Aorta (tissue), 5 donors: ENCODE data around the gene CFAP52. TPM values are rescaled to one million over a fixed set of nuclear protein-coding genes. Genes with fewer than 3 reads are reported as not detected.

Source experiments
- ATAC-seq: fragments of 200-7000 bp; cut with Tn5 transposase; one replicate; pipeline ENCODE4 v1.9.1; 2022; ENCODE audit warnings: moderate library complexity; ENCODE audit not compliant: low FRiP score
- DNase-seq, 2 donors: peaks; one replicate each; pipeline ENCODE4 v3.0.0-alpha.2; 2020
- H3K27ac ChIP-seq, 2 donors: one replicate each; pipeline ENCODE4 v1.5.1; 2013; ENCODE audit warnings: low read length in 2 of 2, mild to moderate bottlenecking in 2 of 2, moderate library complexity in 2 of 2, control low read depth in 1 of 2, inconsistent platforms in 1 of 2, low read depth in 1 of 2
- H3K27me3 ChIP-seq, 2 donors: one replicate each; pipeline ENCODE4 v1.6.1; 2013; ENCODE audit warnings: control low read depth in 1 of 2, low read length in 1 of 2, mild to moderate bottlenecking in 1 of 2, moderate library complexity in 1 of 2; ENCODE audit not compliant: insufficient read depth in 2 of 2, control insufficient read depth in 1 of 2
- H3K36me3 ChIP-seq, 2 donors: one replicate each; pipeline ENCODE4 v1.6.1; 2013; ENCODE audit warnings: control low read depth in 1 of 2, low read length in 1 of 2, mild to moderate bottlenecking in 1 of 2; ENCODE audit not compliant: insufficient read depth in 2 of 2, control insufficient read depth in 1 of 2
- H3K4me1 ChIP-seq, 2 donors: one replicate each; pipeline ENCODE4 v1.6.1; 2013; ENCODE audit warnings: low read length in 2 of 2, control low read depth in 1 of 2, mild to moderate bottlenecking in 1 of 2, moderate library complexity in 1 of 2; ENCODE audit not compliant: insufficient read depth in 2 of 2, control insufficient read depth in 1 of 2
- H3K4me3 ChIP-seq, 2 donors: one replicate each; pipeline ENCODE4 v1.5.1; 2013; ENCODE audit warnings: low read length in 2 of 2, control low read depth in 1 of 2, mild to moderate bottlenecking in 1 of 2
- H3K9me3 ChIP-seq: one replicate; pipeline ENCODE4 v1.6.1; 2013; ENCODE audit warnings: mild to moderate bottlenecking, low read length; ENCODE audit not compliant: control insufficient read depth
- WGBS, 2 donors: extraction: QIAGEN DNeasy Blood & Tissue Kit; methylation state at CpG; one replicate each; pipeline ENCODE4 v1.1.7; 2013; 5-methylcytosine and 5-hydroxymethylcytosine counted together
- intact Hi-C, 2 donors: fragments of 100-400 bp; cut with DNase I; formaldehyde crosslinking; loops; one replicate each; pipeline versions ENCODE4 v1.14.2 to v1.15.0; 2022
- polyA plus RNA-seq, 2 donors: library from polyadenylated mRNA; stranded (reverse); fragments of 200-250 nt; gene quantifications; one replicate each; pipeline ENCODE4 v1.2.3, GENCODE V29; 2013
- total RNA-seq, 2 donors: library from RNA; stranded (reverse); fragmentation: NEBNext Ultra II Directional; extraction: Animal tissue kit (Norgen Biotek cat#: 25700); gene quantifications; one replicate each; pipeline ENCODE4 v1.2.1, GENCODE V29; 2021
- donor health status: healthy with polysubstance abuse.
- donor health status: Bipolar disorder and iron deficiency.
- donor health status: DM: no; HTN: no; CAD: no.
- donor health status: DM: no; HTN: no; CAD: no.
- donor health status: DM: yes; HTN: yes; CAD: no.

CFAP52 gene
- total and polyA plus RNA-seq, 4 donors: 0.39 TPM; not detected in 3

DNA sequence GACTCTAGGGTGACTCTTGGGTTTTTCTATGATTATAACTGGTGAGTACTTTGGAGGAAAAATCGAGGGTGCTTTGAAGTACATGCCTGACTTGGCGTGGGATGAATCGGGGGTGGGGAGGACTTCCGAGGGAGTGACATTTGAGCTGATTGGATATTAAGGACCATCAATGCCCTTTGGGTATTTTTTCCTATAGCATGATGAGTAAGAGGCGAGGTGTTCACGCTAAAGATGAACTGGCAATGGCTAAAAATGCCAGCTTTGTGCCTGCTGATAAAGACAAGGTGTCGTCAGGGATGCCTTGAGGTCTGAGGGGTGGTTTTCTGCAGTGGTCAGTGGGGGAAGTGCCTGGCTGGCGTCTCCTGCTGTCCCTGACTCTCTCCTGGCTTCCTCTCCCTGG is 94.2 kb downstream of the CFAP52 start:
- intact Hi-C loops: no loop called here
- H3K27ac ChIP-seq: no peak overlapping the region
- H3K4me3 ChIP-seq: no peak overlapping the region
- DNase-seq (no peak), ATAC-seq (no peak)
- H3K9me3 ChIP-seq: peaks cover 1% of the 10 kb centered on the region
- WGBS, 2 donors: 57 to 59% methylated on average over 8 of the region's 8 CpGs
- H3K27me3 ChIP-seq: peaks cover 0 to 2% of the 10 kb centered on the region in 2 donors
- no peaks in the 10 kb centered on the region for H3K36me3 ChIP-seq
- no peaks in the 10 kb centered on the region for H3K4me1 ChIP-seq

DNA sequence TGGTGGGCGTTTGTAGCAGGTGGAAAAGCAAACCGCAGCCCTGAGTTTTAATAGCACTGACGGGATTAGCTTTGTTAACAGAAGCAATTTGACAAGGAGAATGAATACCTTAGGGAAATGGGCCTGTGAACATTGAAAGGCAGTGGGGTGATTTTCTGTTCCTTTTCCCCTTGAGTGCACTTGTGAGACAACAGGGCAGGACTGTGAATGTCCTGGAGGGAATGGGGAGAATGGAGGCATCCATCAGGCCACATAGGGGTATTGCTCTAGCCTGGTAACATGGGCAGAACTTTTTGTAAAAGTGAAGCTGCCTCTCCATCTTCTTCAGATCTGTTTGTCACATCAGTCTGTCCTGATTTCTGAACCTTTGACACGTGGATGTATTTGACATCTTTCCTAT is 95.1 kb downstream of the CFAP52 start:
- Histone ChIP-seq H3K4me1 (no peaks in the 10 kb centered on the region), H3K9me3 (peaks cover 1% of the 10 kb centered on the region), H3K27me3 (peaks cover 0 to 2% of the 10 kb centered on the region in 2 donors), H3K4me3 (no peak overlapping the region), H3K36me3 (no peaks in the 10 kb centered on the region), H3K27ac (no peak overlapping the region)
- intact Hi-C loops: no loop called here
- no peak for DNase-seq
- no peak for ATAC-seq
- WGBS, 2 donors: 59 to 70% methylated on average over 4 of the region's 4 CpGs

DNA sequence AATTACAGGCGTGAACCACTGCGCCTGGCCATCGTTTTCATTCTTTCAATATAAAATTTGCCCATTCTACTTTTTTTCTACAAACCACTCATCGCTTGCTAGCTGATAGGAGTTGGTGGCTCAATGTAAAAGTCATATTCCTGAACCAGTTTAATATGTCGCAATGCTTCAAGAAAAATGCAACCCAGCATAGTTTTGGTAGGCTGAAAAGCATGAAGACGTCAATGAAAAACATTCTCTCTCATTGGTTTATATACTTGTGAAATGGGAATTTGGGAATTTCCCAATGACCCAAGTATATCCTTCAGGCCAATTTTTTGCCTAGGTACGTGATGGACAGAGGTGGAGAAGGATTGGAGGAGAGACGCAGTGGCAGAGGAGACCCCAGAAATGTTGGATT is 95.8 kb downstream of the CFAP52 start:
- intact Hi-C loops: no loop called here
- H3K4me1 ChIP-seq: no peaks in the 10 kb centered on the region
- peaks cover 0 to 2% of the 10 kb centered on the region in 2 donors for H3K27me3 ChIP-seq
- no peak overlapping the region for H3K27ac ChIP-seq
- DNase-seq (no peak), ATAC-seq (no peak)
- WGBS, 2 donors: 75 to 78% methylated on average over 8 of the region's 8 CpGs
- no peak overlapping the region for H3K4me3 ChIP-seq
- H3K9me3 ChIP-seq: peaks cover 1% of the 10 kb centered on the region
- no peaks in the 10 kb centered on the region for H3K36me3 ChIP-seq

DNA sequence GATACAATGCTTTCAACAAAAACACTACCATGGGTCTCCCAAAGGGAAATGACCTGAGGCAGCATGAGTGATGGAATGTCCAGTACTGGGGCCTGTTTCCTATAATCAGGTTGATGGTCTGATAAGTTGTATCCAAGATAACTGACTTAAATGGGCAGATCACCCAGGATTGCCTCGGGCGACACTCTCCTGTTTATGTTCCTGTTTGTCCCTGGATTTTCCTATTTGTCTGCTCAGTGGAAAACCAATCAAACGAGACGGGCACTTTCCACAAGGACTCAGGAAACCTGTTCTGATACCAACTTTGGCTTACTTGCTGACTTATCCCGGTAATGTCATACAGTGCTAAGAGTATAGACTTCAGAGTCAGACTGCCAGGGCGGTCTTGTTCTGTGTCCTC is 96.2 kb downstream of the CFAP52 start:
- Histone ChIP-seq H3K27ac (no peak overlapping the region), H3K4me1 (no peaks in the 10 kb centered on the region), H3K4me3 (no peak overlapping the region), H3K36me3 (no peaks in the 10 kb centered on the region), H3K27me3 (peaks cover 0 to 2% of the 10 kb centered on the region in 2 donors), H3K9me3 (peaks cover 1% of the 10 kb centered on the region)
- intact Hi-C loops: no loop called here
- DNase-seq (no peak), ATAC-seq (no peak)
- WGBS, 2 donors: 69 to 86% methylated on average over 6 of the region's 6 CpGs

DNA sequence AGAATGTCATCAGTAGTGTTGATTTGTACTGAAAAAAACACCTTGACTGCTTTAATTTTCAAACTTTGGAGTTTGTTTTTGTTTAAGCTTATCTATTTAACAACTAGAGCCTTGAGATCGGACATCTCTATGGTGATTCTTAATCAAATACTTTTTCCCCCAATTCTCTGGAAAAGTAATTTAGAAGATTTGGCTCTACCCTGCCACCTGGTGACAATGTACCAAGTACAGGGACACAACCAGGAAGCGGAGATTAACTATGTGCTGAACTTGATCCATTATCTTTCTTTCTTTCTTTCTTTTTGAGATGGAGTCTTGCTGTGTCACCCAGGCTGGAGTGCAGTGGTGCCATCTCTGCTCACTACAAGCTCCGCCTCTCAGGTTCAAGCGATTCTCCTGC is 99.6 kb downstream of the CFAP52 start:
- DNase-seq (no peak), ATAC-seq (no peak)
- 75 to 79% methylated on average over 4 of the region's 4 CpGs for WGBS, 2 donors
- H3K4me1 ChIP-seq: no peaks in the 10 kb centered on the region
- no peaks in the 10 kb centered on the region for H3K36me3 ChIP-seq
- H3K4me3 ChIP-seq: no peak overlapping the region
- intact Hi-C loops: no loop called here
- H3K27ac ChIP-seq: no peak overlapping the region
- peaks cover 0 to 2% of the 10 kb centered on the region in 2 donors for H3K27me3 ChIP-seq
- H3K9me3 ChIP-seq: peaks cover 4% of the 10 kb centered on the region

DNA sequence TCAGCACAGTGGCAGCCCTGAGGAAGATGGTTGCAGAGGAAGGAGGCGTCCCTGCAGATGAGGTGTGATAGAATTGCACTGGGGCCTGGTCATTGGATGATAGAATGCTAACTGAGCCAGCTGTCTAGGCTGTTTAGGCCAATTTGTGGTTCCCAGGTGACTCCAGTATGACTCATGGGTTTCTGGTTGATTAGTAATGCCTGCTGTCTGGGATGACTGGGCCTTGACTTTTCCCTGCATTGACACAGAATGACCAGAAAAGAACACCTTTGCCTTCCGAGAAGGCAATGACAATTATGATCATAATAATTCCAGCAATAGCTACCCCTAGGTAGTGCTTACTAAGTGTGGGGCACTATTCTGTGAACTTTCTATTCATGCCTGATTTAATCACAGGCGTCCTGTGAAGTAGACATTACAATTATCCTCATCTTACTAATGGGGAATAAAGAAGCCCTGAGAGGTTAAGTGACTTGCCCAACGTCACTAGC is 100.4 kb downstream of the CFAP52 start:
- 82 to 83% methylated on average over 4 of the region's 4 CpGs for WGBS, 2 donors
- peaks cover 4% of the 10 kb centered on the region for H3K9me3 ChIP-seq
- no peaks in the 10 kb centered on the region for H3K36me3 ChIP-seq
- H3K4me1 ChIP-seq: no peaks in the 10 kb centered on the region
- intact Hi-C loops: no loop called here
- no peak overlapping the region for H3K4me3 ChIP-seq
- no peaks in the 10 kb centered on the region for H3K27me3 ChIP-seq
- DNase-seq (no peak), ATAC-seq (no peak)
- no peak overlapping the region for H3K27ac ChIP-seq

DNA sequence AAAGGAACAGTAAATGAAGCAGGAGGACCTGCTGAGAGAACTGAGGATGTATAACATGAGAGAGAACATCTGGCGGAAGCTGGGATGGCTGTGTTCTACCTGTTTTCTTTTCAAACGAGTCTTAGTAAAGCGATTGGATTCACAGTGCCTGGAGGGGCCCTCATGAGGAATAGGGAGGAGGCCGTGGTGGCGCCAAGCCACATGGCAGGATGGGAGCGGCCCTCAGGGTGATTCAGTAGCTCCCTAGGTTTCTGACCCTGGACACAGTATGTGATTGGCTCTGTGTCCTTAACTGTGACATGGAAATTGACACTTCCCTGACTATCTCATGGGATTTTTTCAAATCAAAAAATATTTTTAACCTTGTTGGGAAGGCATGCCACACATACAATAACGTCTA is 101.0 kb downstream of the CFAP52 start:
- ATAC-seq: no peak
- intact Hi-C loops: no loop called here
- 71 to 72% methylated on average over 7 of the region's 7 CpGs for WGBS, 2 donors
- H3K36me3 ChIP-seq: no peaks in the 10 kb centered on the region
- H3K4me1 ChIP-seq: no peaks in the 10 kb centered on the region
- no peaks in the 10 kb centered on the region for H3K27me3 ChIP-seq
- DNase-seq: no peak
- no peak overlapping the region for H3K27ac ChIP-seq
- no peak overlapping the region for H3K4me3 ChIP-seq
- peaks cover 4% of the 10 kb centered on the region for H3K9me3 ChIP-seq

DNA sequence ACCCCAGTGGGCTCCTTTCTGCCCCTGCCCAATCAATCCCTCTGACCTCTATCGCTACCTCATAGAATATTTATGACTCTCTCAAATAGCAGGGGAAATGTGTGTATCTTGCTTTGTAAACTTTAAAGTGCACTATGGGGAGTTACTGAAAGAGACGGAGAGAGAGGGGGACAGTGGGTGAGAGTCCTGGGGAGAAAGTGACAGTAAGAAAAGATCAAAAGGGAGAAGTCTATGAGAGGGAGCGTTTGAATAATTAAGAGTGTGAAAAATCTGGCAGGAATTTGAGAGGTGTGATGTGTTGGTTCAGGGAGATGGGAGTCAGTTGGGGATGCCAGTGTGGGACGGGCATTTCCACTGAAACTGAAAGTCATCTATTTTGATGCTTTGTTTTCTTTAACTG is 101.5 kb downstream of the CFAP52 start:
- no peaks in the 10 kb centered on the region for H3K4me1 ChIP-seq
- DNase-seq: no peak
- no peak overlapping the region for H3K4me3 ChIP-seq
- no peak for ATAC-seq
- H3K27ac ChIP-seq: no peak overlapping the region
- peaks cover 4% of the 10 kb centered on the region for H3K9me3 ChIP-seq
- WGBS, 2 donors: 53 to 56% methylated on average over 4 of the region's 4 CpGs
- H3K36me3 ChIP-seq: no peaks in the 10 kb centered on the region
- no peaks in the 10 kb centered on the region for H3K27me3 ChIP-seq
- intact Hi-C loops: no loop called here

DNA sequence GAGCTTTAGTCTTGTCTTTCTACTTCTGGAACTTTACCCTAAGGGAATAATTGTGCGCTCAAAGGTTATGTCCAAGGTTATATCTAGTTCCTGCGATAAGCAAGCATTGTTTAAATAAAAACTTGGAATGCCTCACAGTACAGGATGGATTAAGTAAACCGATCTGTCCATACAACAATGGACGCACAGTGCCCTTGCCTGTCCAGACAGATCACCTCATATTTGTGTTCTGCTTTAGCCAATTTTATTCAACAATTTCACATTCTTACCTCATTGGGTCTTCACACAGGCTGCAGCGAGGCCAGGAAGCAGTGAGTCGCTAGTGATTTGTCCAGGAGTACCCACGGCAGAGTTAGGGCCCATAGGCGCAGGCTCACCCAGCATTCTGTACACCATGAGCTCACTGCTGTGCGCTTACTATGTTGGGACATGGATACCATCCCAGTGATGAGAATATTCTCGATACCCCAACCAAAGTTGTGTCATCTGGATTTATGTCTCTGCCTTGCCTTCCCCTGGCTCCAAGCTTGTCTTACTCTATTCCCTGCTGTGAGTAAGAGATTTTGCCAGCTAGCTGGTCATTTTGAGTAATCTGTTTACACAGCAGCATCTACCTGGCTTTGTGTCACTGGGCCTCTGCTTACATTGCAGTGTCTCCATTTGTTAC is 108.6 kb downstream of the CFAP52 start:
- intact Hi-C loops: no loop called here
- 78 to 82% methylated on average over 10 of the region's 10 CpGs for WGBS, 2 donors
- Histone ChIP-seq H3K36me3 (no peaks in the 10 kb centered on the region), H3K4me1 (no peaks in the 10 kb centered on the region), H3K9me3 (peaks cover 6% of the 10 kb centered on the region), H3K27ac (no peak overlapping the region), H3K27me3 (no peaks in the 10 kb centered on the region), H3K4me3 (no peak overlapping the region)
- DNase-seq (no peak), ATAC-seq (no peak)
